ENCODE measurements around the gene WDR35.
"Not testable (repeated sequence)": the region's sequence is repeated elsewhere in the genome, so short reads cannot be mapped to it uniquely, and the experiment has no call there.

DNA sequence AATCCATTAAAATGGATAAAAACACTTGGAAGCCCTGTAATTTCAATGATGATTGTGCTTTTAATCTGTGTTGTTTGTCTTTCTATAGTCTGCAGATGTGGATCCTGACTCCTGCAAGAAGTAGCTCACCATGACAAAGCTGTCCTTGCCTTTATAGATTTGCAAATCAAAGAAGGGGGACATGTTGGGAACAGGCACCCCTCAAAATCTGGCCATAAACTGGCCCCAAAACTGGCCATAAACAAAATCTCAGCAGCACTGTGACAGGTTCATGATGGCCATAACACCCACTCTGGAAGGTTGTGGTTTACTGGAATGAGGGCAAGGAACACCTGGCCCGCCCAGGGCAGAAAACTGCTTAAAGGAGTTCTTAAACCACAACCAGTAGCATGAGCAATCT, 62.1 kb downstream of the WDR35 start:
- TF ChIP-seq, protein P1, sequence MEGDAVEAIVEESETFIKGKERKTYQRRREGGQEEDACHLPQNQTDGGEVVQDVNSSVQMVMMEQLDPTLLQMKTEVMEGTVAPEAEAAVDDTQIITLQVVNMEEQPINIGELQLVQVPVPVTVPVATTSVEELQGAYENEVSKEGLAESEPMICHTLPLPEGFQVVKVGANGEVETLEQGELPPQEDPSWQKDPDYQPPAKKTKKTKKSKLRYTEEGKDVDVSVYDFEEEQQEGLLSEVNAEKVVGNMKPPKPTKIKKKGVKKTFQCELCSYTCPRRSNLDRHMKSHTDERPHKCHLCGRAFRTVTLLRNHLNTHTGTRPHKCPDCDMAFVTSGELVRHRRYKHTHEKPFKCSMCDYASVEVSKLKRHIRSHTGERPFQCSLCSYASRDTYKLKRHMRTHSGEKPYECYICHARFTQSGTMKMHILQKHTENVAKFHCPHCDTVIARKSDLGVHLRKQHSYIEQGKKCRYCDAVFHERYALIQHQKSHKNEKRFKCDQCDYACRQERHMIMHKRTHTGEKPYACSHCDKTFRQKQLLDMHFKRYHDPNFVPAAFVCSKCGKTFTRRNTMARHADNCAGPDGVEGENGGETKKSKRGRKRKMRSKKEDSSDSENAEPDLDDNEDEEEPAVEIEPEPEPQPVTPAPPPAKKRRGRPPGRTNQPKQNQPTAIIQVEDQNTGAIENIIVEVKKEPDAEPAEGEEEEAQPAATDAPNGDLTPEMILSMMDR (IDR thresholded peaks at IDR 0.05): not testable (repeated sequence)
- TF ChIP-seq POLR2A (IDR thresholded peaks at IDR 0.05): not testable (repeated sequence)

Measured in body of pancreas (tissue), 4 donors.